Stimulated activated naive CD8-positive, alpha-beta T cell treated with anti-CD3 and anti-CD28 coated beads, Interleukin-15, Interleukin-2, amounts not matched to agents 100 ng/mL and 50 ng/mL, for 24 hours (primary cell): ENCODE results near the gene LYST.
"Not testable (repeated sequence)": the region's sequence is repeated elsewhere in the genome, so short reads cannot be mapped to it uniquely, and the experiment has no call there.

Source experiments
- H3K27ac Mint-ChIP-seq: one replicate; pipeline ENCODE4 v1.8.0; 2021; ENCODE audit warnings: mild to moderate bottlenecking, mixed read lengths
- H3K27me3 Mint-ChIP-seq: one replicate; pipeline ENCODE4 v1.8.0; 2021; ENCODE audit warnings: mixed read lengths
- H3K36me3 Mint-ChIP-seq: one replicate; pipeline ENCODE4 v1.8.0; 2021; ENCODE audit warnings: low read depth, mixed read lengths
- H3K4me1 Mint-ChIP-seq: one replicate; pipeline ENCODE4 v1.8.0; 2021; ENCODE audit warnings: low read depth, mixed read lengths
- H3K4me3 Mint-ChIP-seq: one replicate; pipeline ENCODE4 v1.8.0; 2021; ENCODE audit warnings: mild to moderate bottlenecking, mixed read lengths
- H3K9me3 Mint-ChIP-seq: one replicate; pipeline ENCODE4 v1.8.0; 2021; ENCODE audit warnings: mixed read lengths

LYST gene, protein sequence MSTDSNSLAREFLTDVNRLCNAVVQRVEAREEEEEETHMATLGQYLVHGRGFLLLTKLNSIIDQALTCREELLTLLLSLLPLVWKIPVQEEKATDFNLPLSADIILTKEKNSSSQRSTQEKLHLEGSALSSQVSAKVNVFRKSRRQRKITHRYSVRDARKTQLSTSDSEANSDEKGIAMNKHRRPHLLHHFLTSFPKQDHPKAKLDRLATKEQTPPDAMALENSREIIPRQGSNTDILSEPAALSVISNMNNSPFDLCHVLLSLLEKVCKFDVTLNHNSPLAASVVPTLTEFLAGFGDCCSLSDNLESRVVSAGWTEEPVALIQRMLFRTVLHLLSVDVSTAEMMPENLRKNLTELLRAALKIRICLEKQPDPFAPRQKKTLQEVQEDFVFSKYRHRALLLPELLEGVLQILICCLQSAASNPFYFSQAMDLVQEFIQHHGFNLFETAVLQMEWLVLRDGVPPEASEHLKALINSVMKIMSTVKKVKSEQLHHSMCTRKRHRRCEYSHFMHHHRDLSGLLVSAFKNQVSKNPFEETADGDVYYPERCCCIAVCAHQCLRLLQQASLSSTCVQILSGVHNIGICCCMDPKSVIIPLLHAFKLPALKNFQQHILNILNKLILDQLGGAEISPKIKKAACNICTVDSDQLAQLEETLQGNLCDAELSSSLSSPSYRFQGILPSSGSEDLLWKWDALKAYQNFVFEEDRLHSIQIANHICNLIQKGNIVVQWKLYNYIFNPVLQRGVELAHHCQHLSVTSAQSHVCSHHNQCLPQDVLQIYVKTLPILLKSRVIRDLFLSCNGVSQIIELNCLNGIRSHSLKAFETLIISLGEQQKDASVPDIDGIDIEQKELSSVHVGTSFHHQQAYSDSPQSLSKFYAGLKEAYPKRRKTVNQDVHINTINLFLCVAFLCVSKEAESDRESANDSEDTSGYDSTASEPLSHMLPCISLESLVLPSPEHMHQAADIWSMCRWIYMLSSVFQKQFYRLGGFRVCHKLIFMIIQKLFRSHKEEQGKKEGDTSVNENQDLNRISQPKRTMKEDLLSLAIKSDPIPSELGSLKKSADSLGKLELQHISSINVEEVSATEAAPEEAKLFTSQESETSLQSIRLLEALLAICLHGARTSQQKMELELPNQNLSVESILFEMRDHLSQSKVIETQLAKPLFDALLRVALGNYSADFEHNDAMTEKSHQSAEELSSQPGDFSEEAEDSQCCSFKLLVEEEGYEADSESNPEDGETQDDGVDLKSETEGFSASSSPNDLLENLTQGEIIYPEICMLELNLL (N-terminal part only)

DNA sequence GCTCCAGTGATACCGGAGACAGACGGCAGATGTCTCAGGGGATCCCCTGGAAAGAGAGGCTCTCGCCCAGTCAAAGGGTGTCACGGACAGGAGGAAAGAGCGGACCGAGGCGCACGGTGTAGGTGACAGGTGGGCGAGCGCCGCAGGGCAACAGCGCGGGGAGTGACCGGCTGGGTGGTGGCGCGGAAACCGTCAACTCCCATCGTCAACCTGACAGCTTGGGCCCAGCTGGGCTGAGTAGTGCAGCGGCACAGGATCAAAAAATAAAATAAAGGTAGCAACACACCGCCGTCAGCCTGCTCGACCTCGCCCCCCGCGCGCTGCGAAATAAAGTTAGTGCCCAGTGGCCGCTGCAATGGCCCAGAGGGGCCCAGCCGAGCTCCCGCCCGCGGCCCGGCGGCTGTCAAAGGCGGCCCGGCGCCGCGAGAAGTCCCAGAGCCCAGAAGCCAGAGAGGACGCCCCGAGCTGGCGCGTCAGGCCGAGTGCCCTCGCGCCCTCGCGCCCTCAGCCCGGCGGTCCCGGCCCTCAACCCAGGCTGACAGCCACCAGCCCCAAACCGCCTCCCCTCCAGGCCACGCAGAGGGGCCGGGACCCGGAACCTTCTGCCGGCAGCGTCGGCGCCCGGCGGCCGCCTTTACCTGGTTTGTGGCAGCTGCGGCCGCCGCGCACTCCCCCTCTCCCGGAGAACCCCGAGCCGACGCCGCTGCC is at the start of gene LYST:
TSS of gene LYST (minus strand) at position 702 of the 708 bp plus-strand sequence. CDS start 36,489 bp downstream, outside the sequence.
- H3K36me3 Mint-ChIP-seq = peaks cover 42% of the 10 kb centered on the region
- H3K9me3 Mint-ChIP-seq = no peaks in the 10 kb centered on the region
- H3K27me3 Mint-ChIP-seq = no peaks in the 10 kb centered on the region
- peak within 1 kb of the TSS; percentile 98 for H3K27ac Mint-ChIP-seq
- H3K4me1 Mint-ChIP-seq = peaks cover 16% of the 10 kb centered on the region
- peak within 1 kb of the TSS; percentile 96 for H3K4me3 Mint-ChIP-seq

DNA sequence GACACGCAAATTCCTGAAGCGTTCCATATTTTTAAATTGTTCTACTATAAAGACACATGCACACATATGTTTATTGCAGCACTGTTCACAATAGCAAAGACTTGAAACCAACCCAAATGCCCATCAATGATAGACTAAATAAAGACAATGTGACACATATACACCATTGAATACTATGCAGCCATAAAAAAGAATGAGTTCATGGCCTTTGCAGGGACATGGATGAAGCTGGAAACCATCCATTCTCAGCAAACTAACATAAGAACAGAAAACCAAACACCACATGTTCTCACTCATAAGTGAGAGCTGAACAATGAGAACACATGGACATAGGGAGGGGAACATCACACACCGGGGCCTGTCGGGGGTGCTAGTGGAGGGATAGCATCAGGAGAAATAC is 48.8 kb upstream of the LYST start:
- H3K27me3 Mint-ChIP-seq, H3K9me3 Mint-ChIP-seq, H3K27ac Mint-ChIP-seq, H3K36me3 Mint-ChIP-seq, H3K4me3 Mint-ChIP-seq: not testable (repeated sequence)
- H3K4me1 Mint-ChIP-seq = peaks cover 51% of the 10 kb centered on the region

DNA sequence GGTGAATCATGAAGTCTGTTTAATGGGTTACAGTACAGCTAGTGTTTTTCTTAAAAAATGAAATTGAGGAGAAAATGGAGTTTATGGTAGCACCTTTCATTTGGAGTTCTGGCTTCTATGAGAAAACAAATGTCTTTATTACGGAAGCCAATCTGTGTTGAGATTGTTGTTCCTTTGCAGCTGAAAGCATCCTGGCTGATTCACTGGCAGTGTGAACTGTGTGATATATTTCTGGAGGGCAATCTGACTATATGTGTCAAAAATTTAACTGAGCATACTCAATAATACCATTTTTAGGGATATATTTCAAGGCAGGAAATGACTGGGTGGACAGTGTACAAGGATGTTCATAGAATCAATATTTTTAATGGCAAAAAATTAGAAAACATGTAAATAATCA is 46.6 kb upstream of the LYST start:
- Mint-ChIP-seq H3K4me1 (peaks cover 52% of the 10 kb centered on the region), H3K27me3 (no peaks in the 10 kb centered on the region), H3K9me3 (no peaks in the 10 kb centered on the region), H3K27ac (no peak overlapping the region), H3K36me3 (no peaks in the 10 kb centered on the region), H3K4me3 (no peak overlapping the region)

DNA sequence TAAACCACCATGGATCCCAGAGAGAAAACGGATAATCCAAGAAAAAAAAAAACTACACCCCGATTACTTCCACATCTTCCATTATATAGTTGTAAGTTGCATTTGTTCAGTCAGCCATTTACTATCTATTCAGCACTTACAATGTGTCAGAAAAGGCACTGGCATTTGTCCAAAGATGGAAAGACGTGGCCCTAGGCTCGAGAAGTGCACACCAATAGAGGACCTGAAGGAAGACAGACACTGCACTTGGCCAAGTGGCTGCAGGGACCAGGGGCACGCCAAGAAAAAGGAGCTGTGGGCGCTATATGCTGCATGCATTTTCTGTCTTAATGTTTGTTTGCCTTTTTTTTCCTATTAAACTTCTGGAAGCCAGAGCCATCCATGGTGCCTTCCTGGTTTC is 45.2 kb upstream of the LYST start:
- peaks cover 46% of the 10 kb centered on the region for H3K4me1 Mint-ChIP-seq

DNA sequence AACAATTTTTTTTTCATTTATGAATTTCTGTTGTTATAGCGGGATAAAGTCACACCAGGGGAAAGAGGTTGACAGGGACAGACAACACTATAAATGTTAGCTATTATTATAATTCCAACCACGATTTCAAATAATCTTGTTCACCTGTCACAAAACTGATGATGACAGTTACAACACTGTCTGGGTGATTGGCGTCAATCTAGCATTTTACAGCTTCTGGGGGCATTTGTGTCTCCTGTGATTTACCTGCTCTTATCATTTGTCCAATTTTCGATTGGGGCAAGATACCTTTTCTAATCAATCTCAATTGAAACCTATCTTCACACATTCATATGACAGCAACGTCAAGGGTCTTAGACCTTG is 44.6 kb upstream of the LYST start:
- Mint-ChIP-seq H3K4me1 (peaks cover 45% of the 10 kb centered on the region), H3K27me3 (no peaks in the 10 kb centered on the region), H3K36me3 (no peaks in the 10 kb centered on the region), H3K4me3 (no peak overlapping the region), H3K9me3 (no peaks in the 10 kb centered on the region), H3K27ac (no peak overlapping the region)

More for the DNA sequence above, 45.2 kb upstream of the LYST start:
- Mint-ChIP-seq H3K27ac (no peak overlapping the region), H3K27me3 (no peaks in the 10 kb centered on the region), H3K4me3 (no peak overlapping the region), H3K9me3 (no peaks in the 10 kb centered on the region), H3K36me3 (no peaks in the 10 kb centered on the region)

DNA sequence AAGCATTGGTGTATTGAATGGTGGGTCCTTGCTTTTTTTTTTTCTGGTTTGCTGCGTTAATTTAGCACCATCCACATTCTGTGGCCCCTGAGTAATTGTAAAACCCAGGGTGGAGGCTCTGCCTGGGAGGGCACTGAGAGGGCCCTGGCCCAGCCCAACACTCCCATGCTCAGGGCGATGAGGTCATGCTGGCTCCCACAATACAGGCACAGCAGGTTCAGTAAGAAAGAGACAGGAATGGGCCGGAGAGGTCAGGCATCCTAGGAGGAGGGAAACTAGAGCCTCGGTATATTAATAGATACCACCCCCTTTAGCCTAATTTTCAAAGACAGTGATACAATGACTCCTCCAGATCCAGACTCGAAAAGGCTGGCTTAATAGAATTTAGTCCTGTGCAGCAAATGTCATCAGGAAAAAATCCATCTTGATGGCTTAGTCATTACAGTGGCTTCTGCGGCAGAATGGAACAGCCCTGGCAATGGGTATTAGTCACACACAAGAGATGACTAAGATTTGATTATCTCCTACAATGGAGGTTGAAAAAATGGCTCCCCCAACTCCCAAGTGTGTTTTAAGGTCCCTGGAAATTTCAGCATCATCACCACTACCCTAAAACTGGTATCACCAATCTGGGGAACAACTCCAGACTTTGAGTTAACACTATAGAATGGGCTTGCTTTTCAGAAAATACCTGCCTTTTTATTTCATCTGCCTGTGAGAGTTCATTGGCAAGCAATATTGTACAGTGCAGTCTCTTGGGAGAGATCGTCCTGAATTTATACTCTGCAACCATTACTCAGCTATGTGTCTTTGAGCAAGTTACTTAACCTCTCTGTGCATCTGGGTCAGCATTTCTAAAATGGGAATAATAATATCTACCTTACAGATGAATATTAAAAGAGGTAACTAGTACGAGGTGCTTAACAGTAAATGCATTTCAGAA is 43.9 kb upstream of the LYST start:
- H3K4me1 Mint-ChIP-seq = peaks cover 42% of the 10 kb centered on the region
- H3K9me3 Mint-ChIP-seq = no peaks in the 10 kb centered on the region
- no peaks in the 10 kb centered on the region for H3K27me3 Mint-ChIP-seq
- H3K27ac Mint-ChIP-seq = peak overlapping the region; percentile 90
- no peaks in the 10 kb centered on the region for H3K36me3 Mint-ChIP-seq
- H3K4me3 Mint-ChIP-seq = peak overlapping the region; percentile 46

DNA sequence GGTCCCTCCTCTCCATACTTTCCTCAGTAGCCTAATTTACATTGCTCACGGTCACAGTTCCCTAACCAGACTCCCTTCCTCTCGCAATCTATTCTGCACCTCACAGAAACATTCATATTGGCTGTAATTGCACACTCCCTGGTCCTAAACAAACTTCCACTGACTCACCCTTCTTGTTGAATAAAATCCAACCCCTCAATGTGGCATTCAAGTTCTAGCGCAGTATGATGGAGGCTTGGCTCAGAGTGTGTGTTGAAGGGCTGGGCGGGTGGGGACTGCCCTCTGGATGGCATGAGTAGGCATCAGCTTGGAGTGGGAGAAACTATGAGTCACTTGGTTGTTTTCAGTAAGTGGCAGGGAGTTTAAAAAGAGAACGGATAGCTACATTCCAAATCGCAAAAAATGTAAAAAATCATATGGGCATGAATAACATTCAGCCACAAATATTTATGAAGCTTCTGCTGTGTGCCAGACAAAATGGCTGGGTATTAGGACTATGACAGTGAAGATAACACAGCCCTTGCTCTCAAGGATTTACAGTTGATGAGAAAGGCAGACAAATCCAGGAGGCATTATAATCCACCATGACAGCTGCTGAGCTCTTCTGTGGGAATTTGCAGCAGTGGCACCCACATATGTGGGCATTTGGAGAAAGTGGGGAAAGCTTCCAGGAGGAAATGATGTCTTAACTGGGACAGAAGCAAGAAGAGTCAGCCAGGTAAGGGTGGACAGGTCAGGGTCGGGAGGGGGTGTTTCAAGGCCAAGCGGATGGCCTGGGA is 42.2 kb upstream of the LYST start:
- Mint-ChIP-seq H3K4me3 (peak overlapping the region; percentile 1), H3K9me3 (no peaks in the 10 kb centered on the region), H3K27ac (peak overlapping the region; percentile 69), H3K4me1 (peaks cover 40% of the 10 kb centered on the region), H3K36me3 (no peaks in the 10 kb centered on the region), H3K27me3 (no peaks in the 10 kb centered on the region)

DNA sequence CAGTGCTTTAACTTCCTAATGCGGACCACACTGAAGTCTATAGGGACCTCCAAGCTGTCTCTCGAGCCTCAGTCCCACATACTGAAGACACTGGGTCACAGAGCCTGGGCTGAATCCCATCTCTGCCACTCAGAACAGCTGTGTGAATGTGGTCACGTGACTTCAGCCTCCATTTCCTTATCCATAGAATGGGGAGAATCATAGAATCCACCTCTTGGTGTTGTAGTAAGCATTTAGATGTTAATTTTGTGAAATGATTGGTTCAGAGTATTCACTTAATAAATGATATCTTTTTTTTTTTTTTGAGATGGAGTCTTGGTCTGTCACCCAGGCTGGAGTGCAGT is 41.2 kb upstream of the LYST start:
- Mint-ChIP-seq H3K27me3 (no peaks in the 10 kb centered on the region), H3K4me3 (no peak overlapping the region), H3K4me1 (peaks cover 40% of the 10 kb centered on the region), H3K9me3 (no peaks in the 10 kb centered on the region), H3K36me3 (no peaks in the 10 kb centered on the region), H3K27ac (peak overlapping the region; percentile 41)

DNA sequence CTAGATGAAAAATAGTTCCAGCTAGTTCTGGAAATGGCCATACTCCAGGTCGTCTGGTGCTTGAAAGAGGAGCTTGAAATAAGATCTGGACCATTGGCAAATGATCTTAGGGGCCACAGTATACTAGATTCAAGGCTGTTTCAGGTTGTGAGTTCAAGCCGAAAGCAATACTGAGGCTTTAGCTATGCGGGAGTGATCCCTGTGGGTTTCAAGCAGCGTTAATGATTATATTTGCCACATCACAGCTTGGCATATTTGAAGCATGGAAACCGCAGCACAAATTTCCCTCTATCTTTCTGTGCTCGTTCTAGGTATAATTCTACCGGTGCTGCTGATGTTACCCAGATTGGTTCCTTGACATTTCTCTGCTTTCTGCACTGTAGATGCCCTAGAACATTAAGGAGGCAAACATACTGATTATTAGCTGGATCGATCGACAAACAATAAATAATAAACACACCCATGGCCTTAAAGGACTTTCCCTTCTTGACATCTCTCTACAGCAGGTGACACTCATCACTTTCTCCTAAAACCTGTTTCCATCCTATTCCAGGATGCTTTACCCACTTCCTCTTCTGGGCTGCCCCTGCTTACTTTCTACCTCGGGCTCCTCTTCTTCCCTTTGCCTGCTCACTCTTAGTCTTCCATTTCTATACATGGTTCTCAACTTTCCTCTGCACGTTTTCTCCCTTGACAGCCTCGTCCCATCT is 40.6 kb upstream of the LYST start:
- Mint-ChIP-seq H3K27me3 (no peaks in the 10 kb centered on the region), H3K27ac (peak overlapping the region; percentile 41), H3K4me1 (peaks cover 40% of the 10 kb centered on the region), H3K36me3 (no peaks in the 10 kb centered on the region), H3K9me3 (no peaks in the 10 kb centered on the region), H3K4me3 (no peak overlapping the region)

DNA sequence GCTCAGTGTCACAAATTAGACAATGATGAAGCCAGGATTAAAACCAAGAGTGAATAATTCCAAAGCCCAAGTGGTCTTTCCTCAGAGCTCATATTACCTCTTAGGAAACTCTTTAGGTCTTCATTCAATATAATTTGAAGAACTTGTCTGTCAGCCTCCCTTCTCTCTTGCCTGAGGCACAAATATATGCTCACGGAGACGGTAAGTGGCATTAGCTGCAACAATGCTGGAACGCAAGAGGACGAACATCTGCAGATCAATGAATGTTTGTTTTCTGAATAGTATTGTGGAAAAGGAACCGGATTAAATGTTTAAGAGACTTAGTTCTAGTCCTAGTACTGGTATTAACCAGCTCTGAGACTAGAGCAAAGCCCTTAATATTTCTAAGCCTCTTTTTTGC is 39.7 kb upstream of the LYST start:
- Mint-ChIP-seq H3K4me1 (peaks cover 45% of the 10 kb centered on the region), H3K36me3 (no peaks in the 10 kb centered on the region), H3K4me3 (no peak overlapping the region), H3K27ac (no peak overlapping the region), H3K9me3 (no peaks in the 10 kb centered on the region), H3K27me3 (no peaks in the 10 kb centered on the region)

DNA sequence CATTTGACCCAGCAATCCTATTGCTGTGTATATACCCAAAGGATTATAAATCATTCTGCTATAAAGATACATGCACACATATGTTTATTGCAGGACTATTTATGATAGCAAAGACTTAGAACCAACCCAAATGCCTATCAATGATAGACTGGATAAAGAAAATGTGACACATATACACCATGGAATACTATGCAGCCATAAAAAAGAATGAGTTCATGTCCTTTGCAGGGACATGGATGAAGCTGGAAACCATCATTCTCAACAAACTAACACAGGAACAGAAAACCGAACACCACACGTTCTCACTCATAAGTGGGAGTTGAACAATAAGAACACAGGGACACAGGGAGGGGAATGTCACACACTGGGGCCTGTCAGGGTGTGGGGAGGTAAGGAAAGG is 37.1 kb upstream of the LYST start:
- not testable (repeated sequence) for H3K36me3 Mint-ChIP-seq, H3K27ac Mint-ChIP-seq, H3K27me3 Mint-ChIP-seq, H3K9me3 Mint-ChIP-seq, H3K4me3 Mint-ChIP-seq
- H3K4me1 Mint-ChIP-seq = peaks cover 30% of the 10 kb centered on the region

DNA sequence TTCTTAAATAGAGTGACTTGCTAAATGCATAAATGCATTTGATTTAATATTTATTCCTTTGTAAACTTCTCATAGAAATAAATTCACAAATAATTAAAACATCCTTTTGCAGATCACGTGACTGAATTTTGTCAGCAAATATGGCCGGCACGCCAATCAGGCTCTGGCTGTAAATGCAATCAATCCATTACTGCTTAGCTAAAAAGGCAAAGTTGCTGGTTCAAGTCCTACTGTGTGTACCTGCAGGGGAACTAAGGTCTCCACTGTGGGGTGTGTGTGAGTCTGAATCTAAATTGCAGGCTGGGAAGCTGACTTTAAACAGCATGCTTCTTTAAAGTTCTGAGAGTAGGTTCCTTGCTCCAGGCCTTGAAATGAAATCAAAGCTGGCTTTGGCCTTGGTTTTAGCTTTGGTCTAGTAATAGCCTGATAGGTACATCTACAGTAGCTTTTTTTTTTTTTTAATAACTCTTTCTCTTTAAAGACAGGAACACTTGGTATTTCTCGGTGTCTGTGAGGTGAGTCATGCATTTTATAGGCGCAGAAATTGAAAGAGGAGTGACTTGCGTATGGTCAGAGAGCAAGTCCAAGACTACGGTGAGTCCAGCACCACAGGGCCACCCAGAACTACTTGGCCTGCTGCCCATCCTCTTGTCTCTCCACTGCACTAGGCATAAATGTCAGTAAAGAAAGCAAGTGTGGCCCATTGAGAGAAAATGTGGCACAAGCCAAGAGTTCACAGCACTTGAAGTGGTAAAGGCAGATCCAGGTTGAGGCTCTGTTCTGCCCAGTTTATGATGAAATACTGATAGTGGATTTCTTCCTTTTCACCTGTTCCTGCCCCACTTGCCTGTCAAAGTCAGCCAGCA is 36.2 kb upstream of the LYST start:
- Mint-ChIP-seq H3K27me3 (no peaks in the 10 kb centered on the region), H3K36me3 (no peaks in the 10 kb centered on the region), H3K4me3 (no peak overlapping the region), H3K9me3 (no peaks in the 10 kb centered on the region), H3K27ac (no peak overlapping the region), H3K4me1 (peaks cover 24% of the 10 kb centered on the region)
